IPS DF 6.9 (cell line): ENCODE results near the gene SMYD3.

Source experiments
- DNase-seq: peaks from one replicate; pipeline ENCODE4 v3.0.0-alpha.2; 2013; ENCODE audit warnings: low read depth, low spot score
- H3K27ac ChIP-seq: one replicate; pipeline ENCODE4 v1.5.1; 2013; ENCODE audit warnings: low read length, control low read depth
- H3K27me3 ChIP-seq: 2 replicates; pipeline ENCODE4 v1.6.1; 2013; ENCODE audit warnings: mild to moderate bottlenecking, low read length; ENCODE audit not compliant: control insufficient read depth, insufficient read depth
- H3K36me3 ChIP-seq: 2 replicates; pipeline ENCODE4 v1.6.1; 2013; ENCODE audit warnings: low read length; ENCODE audit not compliant: control insufficient read depth, insufficient read depth
- H3K4me1 ChIP-seq: 2 replicates; pipeline ENCODE4 v1.6.1; 2013; ENCODE audit warnings: low read length; ENCODE audit not compliant: control insufficient read depth, insufficient read depth
- H3K4me3 ChIP-seq: 2 replicates; pipeline ENCODE4 v1.5.1; 2013; ENCODE audit warnings: mild to moderate bottlenecking, low read length
- H3K9me3 ChIP-seq: 2 replicates; pipeline ENCODE4 v1.6.1; 2013; ENCODE audit warnings: low read length, inconsistent platforms; ENCODE audit not compliant: control insufficient read depth, insufficient read depth
- WGBS: extraction: QIAGEN DNeasy Blood & Tissue Kit; methylation state at CpG from one replicate; pipeline ENCODE4 v1.1.7; 2013; ENCODE audit warnings: mixed read lengths, missing lambda C conversion rate; ENCODE audit not compliant: insufficient read length, insufficient coverage; 5-methylcytosine and 5-hydroxymethylcytosine counted together

The SMYD3 gene

GRCh38 chr1:246262281-246262680, 244.8 kb downstream of the SMYD3 start:
- no peaks in the 10 kb centered on the region for H3K4me1 ChIP-seq
- no CpG with 5 or more reads among the region's 6 CpGs for WGBS
- H3K36me3 ChIP-seq = no peaks in the 10 kb centered on the region
- H3K27me3 ChIP-seq = no peaks in the 10 kb centered on the region
- H3K4me3 ChIP-seq = no peak overlapping the region
- no peak for DNase-seq
- no peaks in the 10 kb centered on the region for H3K9me3 ChIP-seq
- no peak overlapping the region for H3K27ac ChIP-seq

- H3K9me3 ChIP-seq = no peaks in the 10 kb centered on the region
- H3K4me3 ChIP-seq = no peak overlapping the region
- no peak overlapping the region for H3K27ac ChIP-seq
- no CpG with 5 or more reads among the region's 3 CpGs for WGBS
- no peaks in the 10 kb centered on the region for H3K4me1 ChIP-seq
- DNase-seq = no peak
- no peaks in the 10 kb centered on the region for H3K27me3 ChIP-seq
- no peaks in the 10 kb centered on the region for H3K36me3 ChIP-seq
Measured at GRCh38 chr1:246261639-246262038, 245.4 kb downstream of the SMYD3 start.

GRCh38 chr1:246258250-246258649, 248.8 kb downstream of the SMYD3 start:
- H3K4me3 ChIP-seq = no peak overlapping the region
- H3K4me1 ChIP-seq = no peaks in the 10 kb centered on the region
- H3K9me3 ChIP-seq = no peaks in the 10 kb centered on the region
- H3K27me3 ChIP-seq = no peaks in the 10 kb centered on the region
- no CpG with 5 or more reads among the region's 4 CpGs for WGBS
- DNase-seq = no peak
- H3K27ac ChIP-seq = no peak overlapping the region
- no peaks in the 10 kb centered on the region for H3K36me3 ChIP-seq

- no CpG with 5 or more reads among the region's 2 CpGs for WGBS
- Histone ChIP-seq H3K9me3 (no peaks in the 10 kb centered on the region), H3K27ac (no peak overlapping the region), H3K36me3 (no peaks in the 10 kb centered on the region), H3K4me1 (no peaks in the 10 kb centered on the region), H3K4me3 (no peak overlapping the region), H3K27me3 (no peaks in the 10 kb centered on the region)
- DNase-seq = no peak
Measured at GRCh38 chr1:246255773-246256172, 251.3 kb downstream of the SMYD3 start.

- Histone ChIP-seq H3K27ac (no peak overlapping the region), H3K36me3 (no peaks in the 10 kb centered on the region), H3K27me3 (no peaks in the 10 kb centered on the region), H3K4me3 (no peak overlapping the region), H3K9me3 (no peaks in the 10 kb centered on the region), H3K4me1 (no peaks in the 10 kb centered on the region)
- no CpG with 5 or more reads among the region's 2 CpGs for WGBS
- no peak for DNase-seq
Measured at GRCh38 chr1:246254854-246255253, 252.2 kb downstream of the SMYD3 start.

- WGBS = no CpG with 5 or more reads among the region's 1 CpG
- H3K9me3 ChIP-seq = no peaks in the 10 kb centered on the region
- no peaks in the 10 kb centered on the region for H3K4me1 ChIP-seq
- no peaks in the 10 kb centered on the region for H3K36me3 ChIP-seq
- H3K27ac ChIP-seq = no peak overlapping the region
- H3K4me3 ChIP-seq = no peak overlapping the region
- H3K27me3 ChIP-seq = no peaks in the 10 kb centered on the region
- no peak for DNase-seq
Measured at GRCh38 chr1:246246430-246246829, 260.6 kb downstream of the SMYD3 start.

- H3K27me3 ChIP-seq = no peaks in the 10 kb centered on the region
- H3K4me3 ChIP-seq = no peak overlapping the region
- no CpG with 5 or more reads among the region's 1 CpG for WGBS
- no peaks in the 10 kb centered on the region for H3K4me1 ChIP-seq
- H3K27ac ChIP-seq = no peak overlapping the region
- no peaks in the 10 kb centered on the region for H3K36me3 ChIP-seq
- DNase-seq = no peak
- no peaks in the 10 kb centered on the region for H3K9me3 ChIP-seq
Measured at GRCh38 chr1:246245541-246245940, 261.5 kb downstream of the SMYD3 start.

- DNase-seq = no peak
- Histone ChIP-seq H3K9me3 (no peaks in the 10 kb centered on the region), H3K27ac (no peak overlapping the region), H3K27me3 (no peaks in the 10 kb centered on the region), H3K4me3 (no peak overlapping the region), H3K4me1 (no peaks in the 10 kb centered on the region), H3K36me3 (no peaks in the 10 kb centered on the region)
- WGBS = no CpG with 5 or more reads among the region's 3 CpGs
Measured at GRCh38 chr1:246232126-246232525, 275.0 kb downstream of the SMYD3 start.

- no peaks in the 10 kb centered on the region for H3K27me3 ChIP-seq
- no CpG with 5 or more reads among the region's 2 CpGs for WGBS
- no peak overlapping the region for H3K27ac ChIP-seq
- no peak overlapping the region for H3K4me3 ChIP-seq
- H3K36me3 ChIP-seq = no peaks in the 10 kb centered on the region
- H3K4me1 ChIP-seq = no peaks in the 10 kb centered on the region
- no peaks in the 10 kb centered on the region for H3K9me3 ChIP-seq
- DNase-seq = no peak
Measured at GRCh38 chr1:246226041-246226440, 281.0 kb downstream of the SMYD3 start.

GRCh38 chr1:246221485-246222255, 285.4 kb downstream of the SMYD3 start:
- Histone ChIP-seq H3K9me3 (no peaks in the 10 kb centered on the region), H3K4me1 (peaks cover 3% of the 10 kb centered on the region; the same call in 1 of the 2 replicates), H3K27ac (no peak overlapping the region), H3K4me3 (no peak overlapping the region), H3K36me3 (no peaks in the 10 kb centered on the region), H3K27me3 (no peaks in the 10 kb centered on the region)
- WGBS = no CpG with 5 or more reads among the region's 14 CpGs
- no peak for DNase-seq

GRCh38 chr1:246220495-246221065, 286.5 kb downstream of the SMYD3 start:
- no peak for DNase-seq
- WGBS = no CpG with 5 or more reads among the region's 8 CpGs
- Histone ChIP-seq H3K4me1 (peaks cover 3% of the 10 kb centered on the region; the same call in 1 of the 2 replicates), H3K36me3 (no peaks in the 10 kb centered on the region), H3K27me3 (no peaks in the 10 kb centered on the region), H3K9me3 (no peaks in the 10 kb centered on the region), H3K27ac (no peak overlapping the region), H3K4me3 (no peak overlapping the region)
